CD14-positive monocyte (primary cell): ENCODE data around the gene RASL10B. TPM values are rescaled to one million over a fixed set of nuclear protein-coding genes. Genes with fewer than 3 reads are reported as not detected.

Source experiments
- DNase-seq, 3 donors: peaks; one replicate each; pipeline ENCODE4 v3.0.0-alpha.2; 2011 to 2022
- H2AFZ ChIP-seq: 2 replicates; pipeline ENCODE4 v1.6.0; 2012; ENCODE audit warnings: mild to moderate bottlenecking, low read depth, low read length, inconsistent platforms; ENCODE audit not compliant: insufficient read depth, poor library complexity, severe bottlenecking
- H3K27ac ChIP-seq, 2 donors: 1 replicate in 1 of 2; 2 replicates in 1 of 2; pipeline ENCODE4 v1.5.1; 2012 to 2013; ENCODE audit warnings: low read length in 2 of 2, control low read depth in 1 of 2, inconsistent platforms in 1 of 2, low read depth in 1 of 2, mild to moderate bottlenecking in 1 of 2
- H3K27me3 ChIP-seq, 2 donors: one replicate each; pipeline versions ENCODE4 v1.6.0 to v1.6.1; 2011 to 2013; ENCODE audit warnings: low read length in 2 of 2; ENCODE audit not compliant: control insufficient read depth in 2 of 2, insufficient read depth in 2 of 2
- H3K36me3 ChIP-seq, 2 donors: replicated peaks in 1 of 2; 1 replicate in 1 of 2; 2 replicates in 1 of 2; pipeline versions ENCODE4 v1.5.1 to v1.6.1; 2012 to 2013; ENCODE audit warnings: low read length in 2 of 2, control low read depth in 1 of 2, inconsistent platforms in 1 of 2, mild to moderate bottlenecking in 1 of 2; ENCODE audit not compliant: insufficient read depth in 2 of 2, control insufficient read depth in 1 of 2
- H3K4me1 ChIP-seq, 2 donors: 1 replicate in 1 of 2; 2 replicates in 1 of 2; pipeline versions ENCODE4 v1.5.1 to v1.6.1; 2012 to 2013; ENCODE audit warnings: low read length in 2 of 2, control low read depth in 1 of 2, inconsistent platforms in 1 of 2, mild to moderate bottlenecking in 1 of 2, moderate library complexity in 1 of 2; ENCODE audit not compliant: insufficient read depth in 2 of 2, control insufficient read depth in 1 of 2
- H3K4me2 ChIP-seq: replicated peaks from 2 replicates; pipeline ENCODE3; 2012; ENCODE audit warnings: low read length, moderate library complexity, mild to moderate bottlenecking; ENCODE audit not compliant: poor library complexity, severe bottlenecking; ENCODE audit errors: extremely low read depth
- H3K4me3 ChIP-seq, 3 experiments: fragments of 200-600 bp in 1 of 3; sonication (generic) in 1 of 3; replicated peaks in 1 of 3; 1 replicate in 2 of 3; 2 replicates in 1 of 3; pipeline ENCODE4 v1.5.1; 2011 to 2013; ENCODE audit warnings: low read length in 3 of 3, mild to moderate bottlenecking in 3 of 3, control low read depth in 2 of 3, low read depth in 2 of 3, inconsistent platforms in 1 of 3, moderate library complexity in 1 of 3
- H3K79me2 ChIP-seq: 2 replicates; pipeline ENCODE4 v1.6.0; 2012; ENCODE audit warnings: mild to moderate bottlenecking, control low read depth, inconsistent platforms, low read length, moderate library complexity; ENCODE audit not compliant: insufficient read depth
- H3K9ac ChIP-seq: 2 replicates; pipeline ENCODE4 v1.6.0; 2017; ENCODE audit warnings: low read length, mild to moderate bottlenecking; ENCODE audit not compliant: insufficient read depth, poor library complexity, severe bottlenecking
- H3K9me3 ChIP-seq, 2 donors: replicated peaks in 1 of 2; 1 replicate in 1 of 2; 2 replicates in 1 of 2; pipeline versions ENCODE4 v1.5.1 to v1.6.1; 2012 to 2013; ENCODE audit warnings: low read length in 2 of 2, control low read depth in 1 of 2; ENCODE audit not compliant: control insufficient read depth in 1 of 2, insufficient read depth in 1 of 2
- H4K20me1 ChIP-seq: 2 replicates; pipeline ENCODE4 v1.6.0; 2012; ENCODE audit warnings: mild to moderate bottlenecking, low read length, control low read depth, moderate library complexity; ENCODE audit not compliant: insufficient read depth
- H3K27ac Mint-ChIP-seq, 7 donors: one replicate each; pipeline ENCODE4 v1.8.0; 2020; ENCODE audit warnings: mild to moderate bottlenecking in 7 of 7, mixed read lengths in 7 of 7, moderate library complexity in 6 of 7, inconsistent platforms in 2 of 7
- H3K27me3 Mint-ChIP-seq, 3 donors: one replicate each; pipeline ENCODE4 v1.8.0; 2021 to 2022; ENCODE audit warnings: low read depth in 3 of 3, mild to moderate bottlenecking in 3 of 3, mixed read lengths in 3 of 3, moderate library complexity in 3 of 3, inconsistent platforms in 1 of 3
- H3K36me3 Mint-ChIP-seq, 2 donors: one replicate each; pipeline ENCODE4 v1.8.0; 2020; ENCODE audit warnings: mixed read lengths in 2 of 2, inconsistent platforms in 1 of 2, mild to moderate bottlenecking in 1 of 2
- H3K4me1 Mint-ChIP-seq: one replicate; pipeline ENCODE4 v1.8.0; 2020; ENCODE audit warnings: mild to moderate bottlenecking, mixed read lengths
- H3K4me3 Mint-ChIP-seq, 2 donors: one replicate each; pipeline ENCODE4 v1.8.0; 2020; ENCODE audit warnings: mild to moderate bottlenecking in 2 of 2, mixed read lengths in 2 of 2, moderate library complexity in 1 of 2
- H3K9me3 Mint-ChIP-seq, 7 donors: one replicate each; pipeline ENCODE4 v1.8.0; 2020 to 2022; ENCODE audit warnings: mixed read lengths in 7 of 7, mild to moderate bottlenecking in 6 of 7, moderate library complexity in 6 of 7, inconsistent platforms in 2 of 7
- CTCF ChIP-seq: fragments of 200-600 bp; IDR thresholded peaks from one replicate; pipeline ENCODE4 v1.8.0; 2022; ENCODE audit warnings: antibody characterized with exemption, mild to moderate bottlenecking
- WGBS: methylation state at CpG from one replicate; pipeline ENCODE4 v1.1.5; 2013; ENCODE audit warnings: missing lambda C conversion rate; ENCODE audit not compliant: insufficient coverage; 5-methylcytosine and 5-hydroxymethylcytosine counted together
- intact Hi-C, 2 donors: fragments of 100-400 bp; cut with micrococcal nuclease; formaldehyde crosslinking; loops; one replicate each; pipeline versions ENCODE4 v1.15.0 to v1.15.1; 2023
- polyA plus RNA-seq, 3 donors: library from polyadenylated mRNA; depleted of rRNA in 1 of 3; unstranded in 2 of 3; stranded (reverse) in 1 of 3; fragments of 300-500 nt in 2 of 3; fragments of >200 nt in 1 of 3; fragmentation: Illumina TruSeq in 2 of 3; gene quantifications; 1 replicate in 2 of 3; 2 replicates in 1 of 3; pipeline ENCODE4 v1.2.3, GENCODE V29; 2012 to 2021

The RASL10B gene
- polyA plus RNA-seq, 3 donors: not detected

GRCh38 chr17:35757243-35757642, 25.8 kb downstream of the RASL10B start:
- peaks cover 0 to 4% of the 10 kb centered on the region in 2 donors for H3K27me3 ChIP-seq

GRCh38 chr17:35760587-35760986, 29.1 kb downstream of the RASL10B start, which contains the start of gene C17orf50:
Gene C17orf50, plus strand, starts transcription at chr17:35760887. Its CDS starts 55 bp downstream, at chr17:35760942.
- intact Hi-C loops: no loop called here
- Histone ChIP-seq H3K36me3 (no peaks in the 10 kb centered on the region), H3K27ac (no peak within 1 kb of the TSS), H4K20me1 (no peaks in the 10 kb centered on the region), H3K9ac (no peak within 1 kb of the TSS), H2AFZ (no peak within 1 kb of the TSS), H3K9me3 (no peaks in the 10 kb centered on the region), H3K4me3 (no peak within 1 kb of the TSS), H3K27me3 (peaks cover 3 to 13% of the 10 kb centered on the region in 2 donors), H3K4me2 (no peak within 1 kb of the TSS), H3K4me1 (peaks cover 9 to 13% of the 10 kb centered on the region in 2 donors), H3K79me2 (no peaks in the 10 kb centered on the region)
- Mint-ChIP-seq H3K27me3 (peaks cover 17 to 25% (median 24%) of the 10 kb centered on the region in 3 donors), H3K4me3 (no peak within 1 kb of the TSS), H3K36me3 (no peaks in the 10 kb centered on the region), H3K9me3 (peaks cover 0 to 7% (median 2%) of the 10 kb centered on the region in 7 donors), H3K4me1 (peaks cover 14% of the 10 kb centered on the region), H3K27ac (no peak within 1 kb of the TSS)
- no CpG with 5 or more reads among the region's 1 CpG for WGBS
- no peak for DNase-seq
- no peak for TF ChIP-seq CTCF

More at GRCh38 chr17:35757243-35757642, 25.8 kb downstream of the RASL10B start:
- no peaks in the 10 kb centered on the region for H3K36me3 Mint-ChIP-seq
- TF ChIP-seq CTCF: no peak
- Histone ChIP-seq H3K4me2 (no peak overlapping the region), H4K20me1 (no peaks in the 10 kb centered on the region), H3K9me3 (no peaks in the 10 kb centered on the region), H3K79me2 (no peaks in the 10 kb centered on the region), H3K4me3 (no peak overlapping the region), H3K27ac (no peak overlapping the region), H3K4me1 (no peaks in the 10 kb centered on the region), H3K36me3 (no peaks in the 10 kb centered on the region), H2AFZ (no peak overlapping the region), H3K9ac (no peak overlapping the region)
- H3K9me3 Mint-ChIP-seq: peaks cover 0 to 5% (median 0%) of the 10 kb centered on the region in 7 donors
- peaks cover 12% of the 10 kb centered on the region for H3K4me1 Mint-ChIP-seq
- no peak for DNase-seq
- H3K4me3 Mint-ChIP-seq: no peak overlapping the region
- H3K27me3 Mint-ChIP-seq: peaks cover 10 to 25% (median 11%) of the 10 kb centered on the region in 3 donors
- no peak overlapping the region for H3K27ac Mint-ChIP-seq
- intact Hi-C loops: no loop called here
